Ectodermal cell (in vitro differentiated cells): ENCODE measurements around the gene SKOR1.

Experiments
- H3K27ac ChIP-seq: 2 replicates; pipeline ENCODE4 v1.7.0; 2013; ENCODE audit warnings: mild to moderate bottlenecking, low read depth, low read length; ENCODE audit not compliant: insufficient read depth, poor library complexity, severe bottlenecking
- H3K27me3 ChIP-seq: 2 replicates; pipeline ENCODE4 v1.7.0; 2013; ENCODE audit warnings: mild to moderate bottlenecking, low read length; ENCODE audit not compliant: insufficient read depth, control insufficient read depth, poor library complexity, severe bottlenecking
- H3K36me3 ChIP-seq: one replicate; pipeline ENCODE4 v1.7.0; 2013; ENCODE audit warnings: low read length; ENCODE audit not compliant: control insufficient read depth, insufficient read depth
- H3K4me1 ChIP-seq: one replicate; pipeline ENCODE4 v1.7.0; 2013; ENCODE audit warnings: low read length; ENCODE audit not compliant: control insufficient read depth, insufficient read depth
- H3K4me3 ChIP-seq: 2 replicates; pipeline ENCODE4 v1.7.0; 2013; ENCODE audit warnings: low read depth, low read length, control low read depth; ENCODE audit not compliant: insufficient read depth
- H3K9me3 ChIP-seq: 2 replicates; pipeline ENCODE4 v1.7.0; 2013; ENCODE audit warnings: mild to moderate bottlenecking, low read length, moderate library complexity; ENCODE audit not compliant: control insufficient read depth
- WGBS, 2 experiments: methylation state at CpG; one replicate each; pipeline ENCODE4 v1.1.7; 2013; ENCODE audit warnings: missing lambda C conversion rate in 2 of 2; 5-methylcytosine and 5-hydroxymethylcytosine counted together

SKOR1 gene

DNA sequence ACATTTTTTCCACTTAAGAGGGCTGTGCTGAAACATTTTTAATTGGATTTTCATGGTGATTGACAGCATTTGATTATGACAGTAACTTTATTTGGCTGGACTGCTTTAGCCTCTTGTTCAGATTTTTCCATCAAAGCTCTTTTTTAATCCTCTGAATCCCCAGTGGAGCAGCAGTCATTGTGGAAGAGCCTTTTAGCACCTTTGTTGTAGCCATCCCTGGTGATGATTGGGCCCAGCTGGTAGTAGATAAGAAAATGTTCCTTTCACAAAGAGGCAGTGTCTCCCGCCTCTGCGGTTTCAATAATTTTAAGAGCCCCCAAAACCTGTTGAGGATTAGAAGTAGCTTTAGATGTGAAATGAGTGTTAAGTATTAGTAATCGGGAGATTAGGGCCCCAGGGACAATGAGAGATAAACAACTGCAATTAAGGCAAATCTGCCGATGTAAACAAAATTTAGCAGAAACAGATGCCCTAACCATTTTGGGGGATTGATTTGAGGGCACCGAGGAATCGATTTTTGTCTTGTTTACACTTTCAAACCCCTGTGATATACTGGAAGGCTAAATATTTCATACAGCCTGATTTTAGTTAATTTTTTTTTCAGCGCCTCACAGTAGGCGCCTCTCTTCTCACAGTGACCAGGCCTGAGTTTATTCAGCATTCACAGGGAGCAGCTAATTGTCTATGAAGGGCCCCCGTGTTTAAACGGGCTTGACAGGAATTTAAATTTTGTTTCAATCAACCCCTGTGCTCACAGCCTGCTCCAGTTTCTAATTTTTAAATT, 43.2 kb upstream of the SKOR1 start:
- Histone ChIP-seq H3K27me3 (no peaks in the 10 kb centered on the region), H3K9me3 (no peaks in the 10 kb centered on the region), H3K4me1 (peaks cover 57% of the 10 kb centered on the region), H3K4me3 (no peak overlapping the region), H3K27ac (peak overlapping the region; percentile 76), H3K36me3 (no peaks in the 10 kb centered on the region)
- WGBS, 2 experiments, result 40 to 46% methylated on average over 10 of the region's 10 CpGs

DNA sequence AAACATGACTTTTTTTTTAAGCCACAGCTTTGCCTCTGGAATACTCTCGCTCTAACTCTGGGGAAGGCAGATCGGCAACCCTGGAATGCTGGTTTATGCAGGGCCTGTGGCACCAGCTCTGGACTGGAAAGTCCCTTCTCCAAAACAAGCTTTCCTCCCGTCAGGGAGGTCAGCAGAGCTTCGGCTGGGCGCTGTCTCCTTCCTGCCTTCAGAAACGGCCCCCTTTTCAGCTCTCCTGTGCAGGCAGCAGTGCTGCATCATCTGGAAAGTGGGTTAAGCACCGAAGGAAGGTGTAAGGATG, 42.7 kb upstream of the SKOR1 start:
- no peaks in the 10 kb centered on the region for H3K9me3 ChIP-seq
- no peak overlapping the region for H3K4me3 ChIP-seq
- no peaks in the 10 kb centered on the region for H3K36me3 ChIP-seq
- peaks cover 57% of the 10 kb centered on the region for H3K4me1 ChIP-seq
- H3K27ac ChIP-seq, result peak overlapping the region; percentile 76
- no peaks in the 10 kb centered on the region for H3K27me3 ChIP-seq
- WGBS, 2 experiments, result 33 to 35% methylated on average over 7 of the region's 7 CpGs

DNA sequence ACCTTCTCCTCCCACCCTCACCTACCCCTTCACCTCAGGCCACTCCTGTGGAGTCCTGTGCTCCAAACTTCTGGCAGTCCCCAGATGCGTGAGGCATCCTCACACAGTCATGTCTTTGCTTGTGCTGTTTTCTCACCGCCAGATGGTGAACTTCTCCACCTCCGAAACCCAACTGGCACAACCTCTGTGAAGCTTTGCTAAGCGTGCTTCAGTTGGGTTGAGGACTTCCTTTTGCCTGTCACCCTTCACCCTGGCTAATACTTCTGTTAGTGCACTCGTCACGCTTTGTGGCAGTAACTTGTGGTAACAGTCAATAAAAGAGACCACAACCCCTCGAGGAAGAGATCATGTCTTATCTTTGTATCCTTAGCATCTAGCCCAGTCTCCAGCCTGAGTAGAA, 42.0 kb upstream of the SKOR1 start:
- 88 to 92% methylated on average over 7 of the region's 7 CpGs for WGBS, 2 experiments
- H3K4me1 ChIP-seq, result peaks cover 53% of the 10 kb centered on the region
- H3K36me3 ChIP-seq, result no peaks in the 10 kb centered on the region
- no peak overlapping the region for H3K4me3 ChIP-seq
- no peak overlapping the region for H3K27ac ChIP-seq
- H3K27me3 ChIP-seq, result no peaks in the 10 kb centered on the region
- no peaks in the 10 kb centered on the region for H3K9me3 ChIP-seq

DNA sequence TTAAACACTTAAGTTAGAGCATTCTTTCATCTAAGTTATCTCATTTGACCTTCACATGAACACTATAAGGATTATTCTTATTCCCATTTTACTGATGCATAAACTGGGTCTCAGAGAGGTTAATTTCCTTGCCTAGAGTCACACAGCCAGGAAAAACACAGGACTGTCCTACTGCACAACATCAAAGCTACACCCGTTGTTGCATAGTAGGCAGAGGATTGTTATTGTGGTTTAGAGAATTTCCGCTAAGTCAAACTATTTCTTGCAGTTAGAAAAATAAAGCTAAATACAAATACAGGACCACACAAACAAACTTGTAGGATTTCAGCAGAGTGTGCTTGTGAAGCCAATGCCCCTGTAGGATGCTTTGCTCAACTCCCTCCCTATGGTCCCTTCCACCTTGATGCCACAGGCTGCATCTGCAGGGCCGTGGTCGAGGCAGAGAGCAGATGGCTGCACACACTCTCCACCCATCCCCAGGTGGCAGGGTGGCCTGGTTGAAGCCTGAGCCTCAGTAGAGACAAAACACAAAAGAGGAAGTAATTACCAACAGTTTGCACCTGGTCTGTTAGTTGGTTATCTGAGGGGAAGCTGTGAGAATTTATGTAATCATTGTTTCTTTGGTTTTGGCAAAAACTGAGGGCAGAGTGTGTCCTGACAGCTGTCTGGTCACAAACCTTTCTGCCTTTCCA, 41.1 kb upstream of the SKOR1 start:
- WGBS, 2 experiments, result 91 to 93% methylated on average over 3 to 4 of the region's 4 CpGs
- H3K4me1 ChIP-seq, result peaks cover 44% of the 10 kb centered on the region
- H3K36me3 ChIP-seq, result no peaks in the 10 kb centered on the region
- H3K27ac ChIP-seq, result no peak overlapping the region
- no peaks in the 10 kb centered on the region for H3K9me3 ChIP-seq
- H3K4me3 ChIP-seq, result no peak overlapping the region
- no peaks in the 10 kb centered on the region for H3K27me3 ChIP-seq

DNA sequence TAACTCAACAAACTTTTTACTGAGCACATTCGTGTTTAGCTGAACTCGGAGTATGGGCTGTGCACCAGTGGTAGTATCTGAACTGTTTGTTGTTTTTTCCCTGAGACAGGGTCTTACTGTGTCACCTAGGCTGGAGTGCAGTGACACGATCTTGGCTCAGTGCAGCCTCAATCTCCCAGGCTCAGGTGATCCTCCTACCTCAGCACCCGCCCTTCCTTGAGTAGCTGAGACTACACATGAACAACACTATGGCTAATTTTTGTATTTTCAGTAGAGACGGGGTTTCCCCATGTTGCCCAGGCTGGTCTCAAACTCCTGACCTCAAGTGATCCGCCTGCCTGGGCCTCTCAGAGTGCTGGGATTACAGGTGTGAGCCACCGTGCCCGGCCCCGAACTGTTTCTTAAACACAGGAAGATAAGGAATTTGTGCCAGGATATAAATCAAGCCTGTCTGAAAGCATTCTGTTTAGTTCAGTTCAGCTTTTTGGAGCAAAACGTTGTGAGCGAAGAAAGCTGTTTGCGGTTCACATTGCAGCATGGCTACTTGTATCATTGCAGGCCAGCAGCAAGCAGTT, 40.4 kb upstream of the SKOR1 start:
- 93 to 94% methylated on average over 12 of the region's 12 CpGs for WGBS, 2 experiments
- no peaks in the 10 kb centered on the region for H3K9me3 ChIP-seq
- no peak overlapping the region for H3K27ac ChIP-seq
- no peaks in the 10 kb centered on the region for H3K36me3 ChIP-seq
- H3K27me3 ChIP-seq, result no peaks in the 10 kb centered on the region
- H3K4me3 ChIP-seq, result no peak overlapping the region
- H3K4me1 ChIP-seq, result peaks cover 37% of the 10 kb centered on the region

DNA sequence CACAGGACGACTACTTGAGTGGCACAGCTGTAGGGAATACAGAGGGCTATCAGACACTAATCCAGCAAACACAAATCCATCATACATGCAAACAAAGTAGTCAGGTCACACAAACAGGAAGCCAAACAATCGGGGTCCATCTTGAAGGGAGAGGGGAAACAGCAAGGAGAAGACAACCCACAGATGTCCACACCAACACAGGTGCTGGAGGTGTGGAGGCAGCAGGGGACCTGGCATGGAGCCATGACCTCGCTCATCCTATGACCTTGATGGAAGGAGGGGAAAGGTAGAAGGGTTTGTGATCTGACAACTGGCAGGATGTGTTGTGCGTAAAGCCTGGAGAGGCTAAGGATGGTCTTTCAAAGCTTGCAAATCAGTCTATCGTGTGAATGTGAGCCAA, 39.9 kb upstream of the SKOR1 start:
- Histone ChIP-seq H3K9me3 (no peaks in the 10 kb centered on the region), H3K36me3 (no peaks in the 10 kb centered on the region), H3K4me1 (peaks cover 32% of the 10 kb centered on the region), H3K4me3 (no peak overlapping the region), H3K27me3 (no peaks in the 10 kb centered on the region), H3K27ac (no peak overlapping the region)
- WGBS, 2 experiments, result 90 to 97% methylated on average over 5 of the region's 5 CpGs

DNA sequence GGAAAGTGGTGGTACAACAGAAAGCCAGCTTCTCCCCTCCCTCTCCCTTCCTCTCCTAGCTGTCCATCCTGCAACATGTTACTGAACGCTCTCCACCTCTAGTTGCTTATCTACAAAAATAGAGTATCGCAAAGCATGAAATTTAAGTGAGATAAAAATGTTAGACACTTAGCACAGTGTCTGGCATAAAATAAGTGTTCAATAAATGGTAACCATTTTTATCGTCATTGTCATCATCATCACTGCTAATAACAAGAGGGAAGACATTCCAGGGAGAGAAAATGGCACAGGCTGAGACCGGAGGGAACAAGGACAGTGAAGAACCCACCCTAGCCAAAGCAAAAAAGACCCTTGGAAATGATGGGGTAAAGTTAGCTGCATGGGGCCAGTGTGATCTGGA, 38.7 kb upstream of the SKOR1 start:
- no peaks in the 10 kb centered on the region for H3K9me3 ChIP-seq
- WGBS, 2 experiments, result 84 to 99% methylated on average over 2 to 4 of the region's 4 CpGs
- H3K27me3 ChIP-seq, result no peaks in the 10 kb centered on the region

DNA sequence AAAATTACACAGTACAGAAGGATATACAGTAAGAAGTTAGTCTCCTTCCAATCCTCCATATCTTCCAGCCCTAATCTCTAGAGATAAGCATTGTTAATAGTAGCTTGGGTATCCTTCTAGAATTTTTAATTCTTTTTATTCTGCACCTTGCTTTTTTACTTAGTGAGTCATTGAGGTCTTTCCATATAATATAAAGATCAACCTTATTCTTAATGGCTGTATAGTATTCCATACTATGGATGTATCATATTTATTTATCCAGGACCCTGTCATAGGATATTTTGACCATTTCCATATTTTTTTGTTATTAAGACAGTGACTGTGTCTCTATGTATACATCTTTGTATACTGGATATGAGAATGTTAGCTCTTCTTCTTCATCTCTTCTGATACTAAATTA, 36.3 kb upstream of the SKOR1 start:
- Histone ChIP-seq H3K4me3 (no peak overlapping the region), H3K9me3 (no peaks in the 10 kb centered on the region), H3K27me3 (no peaks in the 10 kb centered on the region), H3K36me3 (no peaks in the 10 kb centered on the region), H3K4me1 (no peaks in the 10 kb centered on the region), H3K27ac (no peak overlapping the region)

More for the DNA sequence above, 38.7 kb upstream of the SKOR1 start:
- Histone ChIP-seq H3K4me1 (peaks cover 20% of the 10 kb centered on the region), H3K27ac (no peak overlapping the region), H3K4me3 (no peak overlapping the region), H3K36me3 (no peaks in the 10 kb centered on the region)

DNA sequence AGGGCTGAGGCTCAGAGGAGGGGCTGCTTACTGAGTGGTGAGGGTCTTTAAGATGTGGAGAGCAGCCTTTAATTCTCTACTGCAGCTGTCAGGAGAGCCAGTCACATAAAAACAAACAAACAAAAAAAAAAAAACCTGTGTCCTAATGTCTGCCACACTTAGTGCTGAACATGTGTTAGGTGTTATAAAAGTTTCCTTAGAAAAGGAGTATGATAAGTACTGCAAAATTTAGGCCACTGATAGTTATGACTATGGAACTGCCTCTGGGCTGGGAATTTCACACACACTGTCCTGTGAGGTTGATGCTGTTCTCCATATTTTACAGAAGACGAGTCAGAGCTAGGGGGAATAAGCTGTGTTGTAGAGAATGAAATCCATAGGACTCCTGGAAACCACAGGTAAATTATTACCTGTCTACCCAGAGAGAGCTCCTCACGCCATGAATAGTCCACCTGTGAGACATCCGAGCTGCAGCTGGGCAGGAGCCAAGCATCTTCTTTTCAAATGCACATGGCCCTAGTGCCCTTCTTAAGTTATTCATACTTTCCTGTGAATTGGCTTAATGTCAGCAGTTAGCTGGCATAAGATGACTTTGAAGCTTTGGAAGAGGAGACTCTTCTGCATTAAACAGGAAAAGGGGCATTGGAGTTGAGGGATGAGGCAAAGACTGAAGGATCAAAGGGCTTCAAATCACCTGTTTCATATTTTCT, 34.5 kb upstream of the SKOR1 start:
- Histone ChIP-seq H3K27me3 (no peaks in the 10 kb centered on the region), H3K27ac (no peak overlapping the region), H3K4me3 (no peak overlapping the region), H3K36me3 (no peaks in the 10 kb centered on the region), H3K9me3 (no peaks in the 10 kb centered on the region), H3K4me1 (no peaks in the 10 kb centered on the region)
- WGBS, 2 experiments, result 75 to 79% methylated on average over 3 of the region's 3 CpGs

DNA sequence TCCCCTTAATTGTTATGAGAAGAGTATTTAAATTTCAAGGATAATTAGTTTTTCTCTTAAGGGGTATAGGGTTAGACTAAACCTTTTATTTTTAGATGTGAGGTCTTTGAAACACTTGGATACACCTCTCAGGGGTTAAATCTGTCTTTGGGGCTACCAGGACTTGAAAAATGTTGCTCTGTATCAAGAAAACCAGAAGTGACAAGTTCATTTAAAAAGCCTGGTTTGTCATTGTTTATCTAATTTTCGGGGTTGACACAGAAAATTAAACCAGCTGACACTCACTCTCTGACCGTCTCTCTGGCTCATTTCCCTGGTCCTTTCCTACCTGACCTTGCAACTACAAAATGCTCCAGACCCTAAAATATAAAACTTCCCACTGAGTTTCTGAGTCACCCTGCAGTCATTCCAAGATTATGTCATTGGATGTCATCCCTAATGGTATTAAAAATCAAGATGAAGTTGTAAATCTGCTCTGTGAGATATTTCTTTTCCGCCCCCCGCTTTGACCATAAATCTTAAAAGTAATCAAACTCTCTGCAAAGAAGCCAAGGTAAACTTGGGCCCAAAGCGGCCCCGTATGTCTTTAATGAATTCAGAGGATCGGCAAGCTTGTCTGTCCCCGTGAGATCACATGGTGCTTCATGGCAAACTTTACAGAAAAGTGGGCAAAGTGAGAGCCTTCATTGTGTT, 32.9 kb upstream of the SKOR1 start:
- Histone ChIP-seq H3K36me3 (no peaks in the 10 kb centered on the region), H3K9me3 (no peaks in the 10 kb centered on the region), H3K27ac (no peak overlapping the region), H3K4me3 (no peak overlapping the region), H3K4me1 (no peaks in the 10 kb centered on the region), H3K27me3 (no peaks in the 10 kb centered on the region)
- WGBS, 2 experiments, result 84 to 86% methylated on average over 8 of the region's 8 CpGs
